ENCODE data around the gene SH3D21.

DNA sequence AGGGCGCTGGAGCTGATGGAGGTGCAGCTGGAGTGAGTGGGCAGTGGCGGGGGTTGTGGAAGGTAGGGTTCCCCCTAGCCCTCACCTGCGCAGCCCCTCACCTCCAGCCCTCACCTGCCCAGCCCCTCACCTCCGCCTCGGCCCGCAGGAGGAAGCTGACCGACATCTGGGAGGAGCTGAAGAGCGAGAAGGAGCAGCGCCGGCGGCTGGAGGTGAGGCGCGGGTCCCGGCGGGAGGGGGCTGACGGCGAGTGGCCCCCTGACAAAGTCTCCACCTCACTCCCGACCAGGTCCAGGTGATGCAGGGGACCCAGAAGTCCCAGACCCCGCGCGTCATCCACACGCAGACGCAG lies 14.6 kb downstream of the SH3D21 start:
- TF ChIP-seq, protein P1, sequence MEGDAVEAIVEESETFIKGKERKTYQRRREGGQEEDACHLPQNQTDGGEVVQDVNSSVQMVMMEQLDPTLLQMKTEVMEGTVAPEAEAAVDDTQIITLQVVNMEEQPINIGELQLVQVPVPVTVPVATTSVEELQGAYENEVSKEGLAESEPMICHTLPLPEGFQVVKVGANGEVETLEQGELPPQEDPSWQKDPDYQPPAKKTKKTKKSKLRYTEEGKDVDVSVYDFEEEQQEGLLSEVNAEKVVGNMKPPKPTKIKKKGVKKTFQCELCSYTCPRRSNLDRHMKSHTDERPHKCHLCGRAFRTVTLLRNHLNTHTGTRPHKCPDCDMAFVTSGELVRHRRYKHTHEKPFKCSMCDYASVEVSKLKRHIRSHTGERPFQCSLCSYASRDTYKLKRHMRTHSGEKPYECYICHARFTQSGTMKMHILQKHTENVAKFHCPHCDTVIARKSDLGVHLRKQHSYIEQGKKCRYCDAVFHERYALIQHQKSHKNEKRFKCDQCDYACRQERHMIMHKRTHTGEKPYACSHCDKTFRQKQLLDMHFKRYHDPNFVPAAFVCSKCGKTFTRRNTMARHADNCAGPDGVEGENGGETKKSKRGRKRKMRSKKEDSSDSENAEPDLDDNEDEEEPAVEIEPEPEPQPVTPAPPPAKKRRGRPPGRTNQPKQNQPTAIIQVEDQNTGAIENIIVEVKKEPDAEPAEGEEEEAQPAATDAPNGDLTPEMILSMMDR (IDR thresholded peaks at IDR 0.05; ENCODE audit: insufficient read depth, low read length, poor library complexity, severe bottlenecking), result no peak
- no peak for TF ChIP-seq EZH2phosphoT487 (conservative IDR thresholded peaks at IDR 0.05; ENCODE audit: low read length)

Data from SU-DHL-6 (cell line).